ENCODE measurements around the gene DLG3. TPM values are rescaled to one million over a fixed set of nuclear protein-coding genes. Genes with fewer than 3 reads are reported as not detected.
"Not testable (repeated sequence)": the region's sequence is repeated elsewhere in the genome, so short reads cannot be mapped to it uniquely, and the experiment has no call there.

Gene DLG3
- total RNA-seq: 10 to 100 TPM; 21.7 to 27.0 (median 22.5) TPM

- Histone ChIP-seq H3K36me3 (no peaks in the 10 kb centered on the region), H3K27ac (replicated peaks in 1 of 4) (no peak within 1 kb of the TSS), H3K27me3 (peaks cover 0 to 18% (median 8%) of the 10 kb centered on the region in 4 donors), H3K4me3 (peak within 1 kb of the TSS; percentile 37 to 54 (median 44)), H3K9me3 (no peaks in the 10 kb centered on the region), H3K4me1 (peaks cover 5 to 11% (median 11%) of the 10 kb centered on the region in 4 donors)
- WGBS: 54% methylated on average over 4 of the region's 21 CpGs
- intact Hi-C loops (cut with DNase I): no loop called here
- no peak for DNase-seq (ENCODE audit: extremely low spot score)
- TF ChIP-seq POLR2A (IDR thresholded peaks at IDR 0.05; ENCODE audit: low read depth): no peak
- no peak for TF ChIP-seq CTCF (IDR thresholded peaks at IDR 0.05)
- no peak for TF ChIP-seq EP300 (IDR thresholded peaks at IDR 0.05)
- no peak for TF ChIP-seq POLR2AphosphoS5 (IDR thresholded peaks at IDR 0.05)
These were observed at the start of gene DLG3 for GRCh38 chrX:70444326-70444945. Gene DLG3, plus strand, starts transcription at chrX:70444835. Its CDS starts 367 bp downstream, at chrX:70445202.

- TF ChIP-seq EP300 (IDR thresholded peaks at IDR 0.05) (no peak), POLR2AphosphoS5 (IDR thresholded peaks at IDR 0.05) (no peak), CTCF (IDR thresholded peaks at IDR 0.05) (no peak)
- Histone ChIP-seq H3K4me3 (no peak overlapping the region), H3K4me1 (no peaks in the 10 kb centered on the region), H3K9me3 (peaks cover 0 to 4% (median 0%) of the 10 kb centered on the region in 4 donors), H3K36me3 (no peaks in the 10 kb centered on the region), H3K27me3 (peaks cover 0 to 5% (median 0%) of the 10 kb centered on the region in 4 donors), H3K27ac (replicated peaks in 1 of 4) (no peak overlapping the region)
- DNase-seq (ENCODE audit: extremely low spot score): no peak
- intact Hi-C loops (cut with DNase I): no loop called here
- 65% methylated on average over 4 of the region's 4 CpGs for WGBS
These were observed 45.7 kb upstream of the DLG3 start for GRCh38 chrX:70398899-70399298.

- DNase-seq (ENCODE audit: extremely low spot score); H3K4me3 ChIP-seq; intact Hi-C loops (cut with DNase I); H3K27me3 ChIP-seq; H3K9me3 ChIP-seq; H3K27ac ChIP-seq (replicated peaks in 1 of 4); H3K36me3 ChIP-seq; H3K4me1 ChIP-seq: not testable (repeated sequence)
- WGBS: 100% methylated on average over 1 of the region's 3 CpGs
These were observed 44.5 kb upstream of the DLG3 start for GRCh38 chrX:70400181-70400580.

GRCh38 chrX:70402721-70403120 lies 41.9 kb upstream of the DLG3 start:
- DNase-seq (ENCODE audit: extremely low spot score): no peak
- Histone ChIP-seq H3K36me3 (no peaks in the 10 kb centered on the region), H3K4me1 (no peaks in the 10 kb centered on the region), H3K4me3 (no peak overlapping the region), H3K27ac (replicated peaks in 1 of 4) (no peak overlapping the region), H3K9me3 (no peaks in the 10 kb centered on the region), H3K27me3 (peaks cover 0 to 5% (median 0%) of the 10 kb centered on the region in 4 donors)
- TF ChIP-seq CTCF (IDR thresholded peaks at IDR 0.05) (no peak), POLR2AphosphoS5 (IDR thresholded peaks at IDR 0.05) (no peak), POLR2A (IDR thresholded peaks at IDR 0.05; ENCODE audit: low read depth) (no peak), EP300 (IDR thresholded peaks at IDR 0.05) (no peak)
- WGBS: 81% methylated on average over 2 of the region's 2 CpGs
- intact Hi-C loops (cut with DNase I): no loop called here

- peaks cover 0 to 5% (median 0%) of the 10 kb centered on the region in 4 donors for H3K27me3 ChIP-seq
- H3K27ac ChIP-seq (replicated peaks in 1 of 4): no peak overlapping the region
- H3K36me3 ChIP-seq: no peaks in the 10 kb centered on the region
- H3K9me3 ChIP-seq: no peaks in the 10 kb centered on the region
- no peak for DNase-seq (ENCODE audit: extremely low spot score)
- TF ChIP-seq POLR2A (IDR thresholded peaks at IDR 0.05; ENCODE audit: low read depth): no peak
- TF ChIP-seq EP300 (IDR thresholded peaks at IDR 0.05): no peak
- no peak for TF ChIP-seq CTCF (IDR thresholded peaks at IDR 0.05)
- TF ChIP-seq POLR2AphosphoS5 (IDR thresholded peaks at IDR 0.05): no peak
- H3K4me3 ChIP-seq: no peak overlapping the region
- no peaks in the 10 kb centered on the region for H3K4me1 ChIP-seq
- intact Hi-C loops (cut with DNase I): no loop called here
- 93% methylated on average over 1 of the region's 1 CpG for WGBS
These were observed 39.6 kb upstream of the DLG3 start for GRCh38 chrX:70405003-70405402.

Data from esophagus muscularis mucosa (tissue), 4 donors.